SU-DHL-6 (cell line): ENCODE results near the gene NEURL1B.

ENCODE experiments used
- CTCF ChIP-seq: fragments of 200-600 bp; sonication (generic); IDR thresholded peaks from one replicate; pipeline ENCODE4 v1.5.1; 2017; ENCODE audit warnings: antibody characterized with exemption, mild to moderate bottlenecking, low read length, moderate library complexity; ENCODE audit not compliant: insufficient read depth, poor library complexity, severe bottlenecking
- EZH2phosphoT487 ChIP-seq: fragments of 200-600 bp; sonication (generic), shearing (Covaris generic); conservative IDR thresholded peaks from 2 replicates; pipeline ENCODE4 v1.6.1; 2018; ENCODE audit warnings: mild to moderate bottlenecking, antibody characterized with exemption, low read length, moderate library complexity, mixed read lengths

GRCh38 chr5:172696171-172696849 lies 55.2 kb downstream of the NEURL1B start:
- TF ChIP-seq CTCF, result no peak
- TF ChIP-seq EZH2phosphoT487, result no peak
